Activated CD8-positive, alpha-beta memory T cell treated with anti-CD3 and anti-CD28 coated beads for 48 hours (primary cell): Measurements from ENCODE around the gene ASB13.

ENCODE experiments used
- DNase-seq, 3 experiments: peaks; one replicate each; pipeline ENCODE4 v3.0.0-alpha.2; 2020; ENCODE audit warnings: low read depth in 2 of 3, low spot score in 2 of 3

Gene ASB13

GRCh38 chr10:5666008-5666840, at the start of gene ASB13:
TSS of gene ASB13 (minus strand) at chr10:5666595. CDS start at chr10:5666551, 44 bp downstream.
- DNase-seq: peak in 1 of 3 experiments; percentile 28

DNA sequence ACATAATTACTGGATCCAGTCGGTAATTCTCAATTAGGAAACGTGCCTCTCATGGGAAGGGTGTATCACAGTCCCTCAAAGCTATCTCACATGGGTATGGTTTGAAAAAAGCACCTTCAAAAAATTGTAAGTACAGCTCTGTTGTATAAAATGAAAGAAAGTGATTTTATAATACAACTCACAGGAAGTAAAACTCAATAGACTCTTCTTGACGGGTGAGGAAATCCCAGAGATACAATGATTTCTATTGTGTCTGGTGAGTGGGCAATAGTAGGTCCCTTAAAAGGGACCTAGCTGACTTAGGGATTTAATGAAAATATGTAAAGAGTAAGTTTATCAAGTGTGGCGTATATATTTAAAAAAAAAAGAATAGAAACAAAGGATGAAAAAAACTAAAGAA, 45.2 kb upstream of the ASB13 start:
- no peak for DNase-seq

DNA sequence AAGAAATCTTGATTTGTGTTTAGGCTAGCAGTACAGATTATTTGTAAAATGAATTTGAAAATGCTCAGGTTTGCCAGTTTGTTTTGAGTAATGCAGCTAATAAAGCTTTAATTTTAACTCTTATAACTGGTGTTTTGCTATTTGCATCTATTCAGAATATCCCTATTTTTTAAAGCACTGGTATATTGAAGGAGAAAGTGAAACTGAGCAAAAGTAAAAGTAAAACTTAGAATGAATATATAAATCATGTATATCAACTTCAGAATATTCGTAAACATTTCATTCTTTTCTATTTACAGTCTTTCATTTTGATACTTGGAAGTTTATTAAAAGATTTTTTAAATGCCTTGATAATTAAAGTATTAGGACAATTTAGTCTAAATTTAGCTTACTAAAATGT, 44.5 kb upstream of the ASB13 start:
- no peak for DNase-seq

- DNase-seq: no peak
These were observed 43.5 kb upstream of the ASB13 start for GRCh38 chr10:5709865-5710264.

DNA sequence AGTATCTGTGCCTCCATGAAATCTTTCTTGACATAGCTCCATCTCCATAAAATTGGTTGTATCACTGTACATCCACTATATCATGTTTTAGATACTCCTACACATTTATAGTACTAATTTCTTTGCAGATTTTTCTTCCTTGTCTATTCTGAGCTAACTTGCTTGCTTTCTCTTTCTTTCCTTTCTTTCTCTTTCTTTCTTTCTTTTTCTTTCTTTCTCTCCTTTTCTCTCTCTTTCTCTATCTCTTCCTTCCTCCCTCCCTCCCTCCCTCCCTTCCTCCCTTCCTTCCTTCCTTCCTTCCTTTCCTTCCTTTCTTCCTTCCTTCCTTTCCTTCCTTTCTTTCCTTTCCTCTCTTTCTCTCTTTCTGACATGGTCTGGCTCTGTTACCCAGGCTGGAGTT, 42.0 kb upstream of the ASB13 start:
- no peak for DNase-seq

DNA sequence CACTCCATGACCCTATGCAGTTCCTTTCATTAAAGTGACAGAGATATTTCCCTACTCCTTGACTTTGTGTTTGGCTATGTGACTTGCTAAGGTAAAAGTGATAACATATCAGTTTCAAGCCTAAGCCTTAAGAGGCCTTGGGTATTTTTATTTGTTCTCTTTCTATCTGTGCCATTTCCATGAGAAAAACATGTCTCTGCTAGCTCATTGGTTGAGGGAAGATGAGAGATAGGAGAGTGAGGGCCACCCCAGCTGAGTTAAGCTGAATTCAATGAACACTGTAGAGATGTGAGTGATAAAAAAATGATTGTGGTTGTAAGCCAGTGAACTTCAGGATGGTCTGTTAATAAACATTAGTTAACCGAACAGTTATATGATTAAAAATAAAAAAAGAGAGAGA, 31.7 kb upstream of the ASB13 start:
- DNase-seq: no peak

GRCh38 chr10:5697342-5697741, 30.9 kb upstream of the ASB13 start:
- no peak for DNase-seq

GRCh38 chr10:5694573-5694972, 28.2 kb upstream of the ASB13 start:
- no peak for DNase-seq

DNA sequence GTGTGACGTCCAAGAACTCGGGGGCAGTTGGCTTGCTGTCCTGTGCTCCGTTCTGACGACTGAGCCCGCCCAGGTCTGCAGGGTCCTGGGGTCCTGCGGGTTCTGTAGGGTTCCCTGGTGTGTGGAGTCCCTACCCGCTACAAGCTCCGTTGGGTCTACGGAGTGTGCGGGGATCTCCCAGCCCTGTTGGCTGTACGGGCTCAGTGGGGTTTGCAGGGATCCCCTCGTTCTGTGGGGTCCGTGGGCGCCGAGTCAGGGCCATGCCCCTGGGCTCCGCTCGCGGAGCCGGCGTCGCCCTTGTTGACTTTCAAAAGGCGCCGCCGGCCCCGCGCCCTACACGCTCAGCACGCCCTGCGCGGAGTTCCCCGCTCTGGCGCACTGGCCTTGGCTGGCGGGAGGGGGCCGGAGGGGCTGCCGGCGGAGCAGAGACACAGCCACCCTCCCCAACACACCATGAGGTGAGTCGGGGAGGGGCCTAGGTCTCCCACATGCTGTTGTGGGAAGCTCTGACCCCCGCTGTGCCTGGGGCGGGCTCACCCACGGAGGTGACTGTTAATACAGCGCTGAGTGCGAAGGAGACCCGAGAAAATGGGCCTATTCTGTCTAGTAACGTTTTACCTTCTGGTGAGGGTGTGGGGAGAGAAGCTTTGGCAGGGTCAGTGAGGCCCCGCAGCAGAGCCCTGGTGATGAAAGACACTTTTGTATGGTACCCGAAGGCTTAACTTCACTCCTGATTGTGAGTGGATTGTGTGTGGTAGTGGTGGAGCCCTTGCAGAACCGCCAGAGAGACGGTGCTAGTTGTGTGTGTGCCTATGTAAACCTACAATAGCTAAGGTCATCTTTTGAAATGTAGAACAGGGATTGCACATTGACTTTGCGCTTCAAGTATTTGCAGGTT, 26.3 kb upstream of the ASB13 start:
- DNase-seq: peak; percentile 25 to 58 (median 41)

- DNase-seq: no peak
These were observed 25.4 kb upstream of the ASB13 start for GRCh38 chr10:5691786-5692185.

DNA sequence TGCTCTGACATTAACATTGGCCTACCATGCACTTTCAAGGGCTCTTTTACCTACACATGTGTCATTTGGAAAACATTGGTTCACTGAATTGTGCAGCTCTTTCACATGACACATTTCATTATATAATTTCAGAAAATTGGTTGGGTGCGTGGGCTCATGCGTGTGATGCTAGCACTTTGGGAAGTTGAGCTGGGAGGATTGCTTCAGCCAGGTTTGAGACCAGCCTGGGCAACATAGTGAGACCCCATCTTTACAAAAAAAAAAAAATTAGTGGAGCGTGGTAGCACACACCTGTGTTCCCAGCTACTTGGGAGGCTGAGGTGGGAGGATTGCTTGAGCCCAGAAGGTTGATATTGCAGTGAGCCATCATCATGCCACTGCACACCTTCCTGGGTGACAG, 22.2 kb upstream of the ASB13 start:
- DNase-seq: no peak

- DNase-seq: no peak
These were observed 19.4 kb upstream of the ASB13 start for GRCh38 chr10:5685764-5686240.

GRCh38 chr10:5684971-5685763, 18.8 kb upstream of the ASB13 start:
- peak; percentile 39 to 52 (median 45) for DNase-seq

- peak; percentile 81 to 96 (median 92) for DNase-seq
These were observed 18.0 kb upstream of the ASB13 start, which contains the start of gene TASOR2 for GRCh38 chr10:5684318-5684970. TSS of gene TASOR2 (plus strand) at chr10:5684838. CDS start at chr10:5720643, 35,805 bp downstream.

- DNase-seq: no peak
These were observed 16.7 kb upstream of the ASB13 start for GRCh38 chr10:5683065-5683464.

- no peak for DNase-seq
These were observed 15.5 kb upstream of the ASB13 start for GRCh38 chr10:5681930-5682329.

GRCh38 chr10:5679606-5680005, 13.2 kb upstream of the ASB13 start:
- DNase-seq: no peak

- no peak for DNase-seq
These were observed 12.6 kb upstream of the ASB13 start for GRCh38 chr10:5679037-5679435.

- DNase-seq: no peak
These were observed 12.1 kb upstream of the ASB13 start for GRCh38 chr10:5678397-5679036.
